ENCODE results near the gene TOLLIP.

The TOLLIP gene

GRCh38 chr11:1233351-1234053 lies 75.9 kb downstream of the TOLLIP start:
- no peak overlapping the region for H3K4me3 ChIP-seq (ENCODE audit: control insufficient read depth, low read depth, low read length)
- DNase-seq (ENCODE audit: low read depth), result no peak
- TF ChIP-seq, protein P1, sequence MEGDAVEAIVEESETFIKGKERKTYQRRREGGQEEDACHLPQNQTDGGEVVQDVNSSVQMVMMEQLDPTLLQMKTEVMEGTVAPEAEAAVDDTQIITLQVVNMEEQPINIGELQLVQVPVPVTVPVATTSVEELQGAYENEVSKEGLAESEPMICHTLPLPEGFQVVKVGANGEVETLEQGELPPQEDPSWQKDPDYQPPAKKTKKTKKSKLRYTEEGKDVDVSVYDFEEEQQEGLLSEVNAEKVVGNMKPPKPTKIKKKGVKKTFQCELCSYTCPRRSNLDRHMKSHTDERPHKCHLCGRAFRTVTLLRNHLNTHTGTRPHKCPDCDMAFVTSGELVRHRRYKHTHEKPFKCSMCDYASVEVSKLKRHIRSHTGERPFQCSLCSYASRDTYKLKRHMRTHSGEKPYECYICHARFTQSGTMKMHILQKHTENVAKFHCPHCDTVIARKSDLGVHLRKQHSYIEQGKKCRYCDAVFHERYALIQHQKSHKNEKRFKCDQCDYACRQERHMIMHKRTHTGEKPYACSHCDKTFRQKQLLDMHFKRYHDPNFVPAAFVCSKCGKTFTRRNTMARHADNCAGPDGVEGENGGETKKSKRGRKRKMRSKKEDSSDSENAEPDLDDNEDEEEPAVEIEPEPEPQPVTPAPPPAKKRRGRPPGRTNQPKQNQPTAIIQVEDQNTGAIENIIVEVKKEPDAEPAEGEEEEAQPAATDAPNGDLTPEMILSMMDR (conservative IDR thresholded peaks at IDR 0.05; ENCODE audit: control insufficient read depth, insufficient read depth, low read depth, low read length), result no peak

- no peak for DNase-seq (ENCODE audit: low read depth)
- TF ChIP-seq, protein P1 (conservative IDR thresholded peaks at IDR 0.05; ENCODE audit: control insufficient read depth, insufficient read depth, low read depth, low read length), result no peak
- no peak overlapping the region for H3K4me3 ChIP-seq (ENCODE audit: control insufficient read depth, low read depth, low read length)
These were observed 76.5 kb downstream of the TOLLIP start for GRCh38 chr11:1232883-1233321.

DNA sequence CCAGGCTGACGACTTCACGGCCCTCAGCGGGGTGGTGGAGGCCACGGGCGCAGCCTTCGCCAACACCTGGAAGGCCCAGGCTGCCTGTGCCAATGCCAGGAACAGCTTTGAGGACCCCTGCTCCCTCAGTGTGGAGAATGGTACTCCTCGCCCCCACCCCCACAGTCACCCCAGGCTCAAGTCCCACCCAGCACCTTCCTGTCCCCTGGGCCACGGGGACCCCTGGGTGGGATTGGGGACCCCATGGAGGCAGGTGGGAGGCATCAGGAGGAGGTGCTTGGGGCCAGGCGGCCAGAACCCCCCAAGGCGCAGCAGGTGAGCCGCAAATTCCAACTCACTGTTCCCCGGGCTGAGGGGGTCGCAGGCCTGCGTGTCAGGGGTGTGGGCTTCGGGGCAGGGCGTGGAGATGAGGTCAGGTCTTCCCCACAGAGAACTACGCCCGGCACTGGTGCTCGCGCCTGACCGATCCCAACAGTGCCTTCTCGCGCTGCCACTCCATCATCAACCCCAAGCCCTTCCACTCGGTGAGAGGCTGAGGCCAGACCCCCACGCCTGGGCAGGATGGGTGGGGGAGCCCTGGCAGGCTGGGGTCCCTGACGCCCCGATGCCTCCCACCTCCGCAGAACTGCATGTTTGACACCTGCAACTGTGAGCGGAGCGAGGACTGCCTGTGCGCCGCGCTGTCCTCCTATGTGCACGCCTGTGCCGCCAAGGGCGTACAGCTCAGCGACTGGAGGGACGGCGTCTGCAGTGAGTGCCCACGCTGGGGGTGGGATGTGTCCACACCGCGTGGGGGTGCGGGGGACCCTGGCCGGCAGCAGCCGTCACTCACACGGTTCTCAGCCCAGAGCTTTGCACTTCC lies 77.2 kb downstream of the TOLLIP start:
- TF ChIP-seq, protein P1 (conservative IDR thresholded peaks at IDR 0.05; ENCODE audit: control insufficient read depth, insufficient read depth, low read depth, low read length), result no peak
- DNase-seq (ENCODE audit: low read depth), result no peak

DNA sequence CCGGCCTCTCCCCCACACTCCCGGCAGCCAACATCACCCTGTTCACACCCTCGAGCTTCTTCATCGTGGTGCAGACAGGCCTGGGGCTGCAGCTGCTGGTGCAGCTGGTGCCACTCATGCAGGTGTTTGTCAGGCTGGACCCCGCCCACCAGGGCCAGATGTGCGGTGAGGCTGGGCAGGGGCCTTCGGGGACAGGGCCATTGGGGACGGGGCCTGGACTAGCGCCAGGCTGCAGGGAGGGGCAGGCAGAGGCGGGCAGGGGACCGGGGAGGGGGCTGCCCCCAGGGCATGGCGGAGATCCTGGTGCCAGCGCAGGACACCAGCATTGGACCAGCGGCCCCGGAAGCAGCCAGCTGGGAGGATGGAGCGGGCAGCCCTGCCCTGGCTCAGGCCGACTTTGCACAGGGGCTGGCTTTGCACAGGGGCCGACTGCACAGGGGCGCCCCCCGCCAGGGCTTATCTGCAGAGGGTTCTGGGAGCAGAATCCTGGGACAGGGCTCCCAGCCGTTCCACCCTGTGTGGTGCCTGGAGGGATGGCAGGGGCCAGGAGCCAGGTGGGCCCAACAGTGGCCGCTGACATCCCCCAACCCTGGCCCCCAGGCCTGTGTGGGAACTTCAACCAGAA lies 77.9 kb downstream of the TOLLIP start:
- TF ChIP-seq, protein P1 (conservative IDR thresholded peaks at IDR 0.05; ENCODE audit: control insufficient read depth, insufficient read depth, low read depth, low read length), result no peak
- H3K4me3 ChIP-seq (ENCODE audit: control insufficient read depth, low read depth, low read length), result no peak overlapping the region
- no peak for DNase-seq (ENCODE audit: low read depth)

More for the DNA sequence above, 77.2 kb downstream of the TOLLIP start:
- no peak overlapping the region for H3K4me3 ChIP-seq (ENCODE audit: control insufficient read depth, low read depth, low read length)

GRCh38 chr11:1230456-1231395 lies 78.7 kb downstream of the TOLLIP start:
- TF ChIP-seq, protein P1 (conservative IDR thresholded peaks at IDR 0.05; ENCODE audit: control insufficient read depth, insufficient read depth, low read depth, low read length), result no peak
- no peak overlapping the region for H3K4me3 ChIP-seq (ENCODE audit: control insufficient read depth, low read depth, low read length)
- no peak for DNase-seq (ENCODE audit: low read depth)

DNA sequence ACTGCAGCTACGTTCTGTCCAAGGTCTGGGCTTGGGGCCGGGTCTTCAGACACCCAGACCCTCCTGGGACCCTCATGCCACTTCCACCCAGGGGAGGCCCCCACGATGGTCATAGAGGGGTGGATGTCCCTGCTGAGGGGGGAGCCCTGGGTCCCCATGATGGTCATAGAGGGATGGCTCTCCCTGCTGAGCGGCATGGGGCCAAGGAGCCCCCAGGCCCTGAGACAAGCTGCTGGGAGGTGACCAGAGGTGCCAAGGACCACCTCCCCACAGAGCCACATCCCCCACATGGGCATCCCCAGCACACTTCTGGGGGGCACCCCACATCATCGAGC lies 79.3 kb downstream of the TOLLIP start:
- TF ChIP-seq, protein P1 (conservative IDR thresholded peaks at IDR 0.05; ENCODE audit: control insufficient read depth, insufficient read depth, low read depth, low read length), result no peak

More for the DNA sequence above, 79.3 kb downstream of the TOLLIP start:
- no peak for DNase-seq (ENCODE audit: low read depth)
- H3K4me3 ChIP-seq (ENCODE audit: control insufficient read depth, low read depth, low read length), result no peak overlapping the region

Measured in fibroblast of mammary gland (primary cell).